Smooth muscle cell (in vitro differentiated cells): ENCODE measurements around the gene MYPN. TPM values are rescaled to one million over a fixed set of nuclear protein-coding genes. Genes with fewer than 3 reads are reported as not detected.

Experiments used
- DNase-seq: peaks from one replicate; lab custom pipeline; 2025; ENCODE audit not compliant: unreplicated experiment; lab: John Stamatoyannopoulos, UW
- H2AFZ ChIP-seq: fragments of 200-600 bp; sonication (generic); 2 replicates; pipeline ENCODE4 v1.6.0; 2016; ENCODE audit warnings: antibody characterized with exemption, low read depth, mild to moderate bottlenecking
- H3F3A ChIP-seq: fragments of 200-600 bp; sonication (generic); 2 replicates; pipeline ENCODE4 v1.6.0; 2017; ENCODE audit warnings: antibody characterized with exemption, low read depth
- H3K27ac ChIP-seq: fragments of 200-600 bp; sonication (generic); 2 replicates; pipeline ENCODE4 v1.5.1; 2016; ENCODE audit warnings: low read depth, mild to moderate bottlenecking
- H3K27me3 ChIP-seq: fragments of 200-600 bp; sonication (generic); 2 replicates; pipeline ENCODE4 v1.6.1; 2016; ENCODE audit warnings: low read depth, mild to moderate bottlenecking
- H3K36me3 ChIP-seq: fragments of 200-600 bp; sonication (generic); 2 replicates; pipeline ENCODE4 v1.5.1; 2016; ENCODE audit warnings: low read depth
- H3K4me1 ChIP-seq: fragments of 200-600 bp; sonication (generic); 2 replicates; pipeline ENCODE4 v1.5.1; 2016; ENCODE audit warnings: low read depth
- H3K4me2 ChIP-seq: fragments of 200-600 bp; sonication (generic); 2 replicates; pipeline ENCODE4 v1.6.0; 2016; ENCODE audit warnings: mild to moderate bottlenecking
- H3K4me3 ChIP-seq: fragments of 200-600 bp; sonication (generic); 2 replicates; pipeline ENCODE4 v1.5.1; 2016; ENCODE audit warnings: mild to moderate bottlenecking
- H3K79me2 ChIP-seq: fragments of 200-600 bp; sonication (generic); 2 replicates; pipeline ENCODE4 v1.6.0; 2016; ENCODE audit warnings: low read depth, mild to moderate bottlenecking
- H3K9ac ChIP-seq: fragments of 200-600 bp; sonication (generic); 2 replicates; pipeline ENCODE4 v1.6.0; 2016; ENCODE audit warnings: low read depth
- H3K9me3 ChIP-seq: fragments of 200-600 bp; sonication (generic); replicated peaks from 2 replicates; pipeline ENCODE4 v1.5.1; 2016; ENCODE audit warnings: low read depth
- H4K20me1 ChIP-seq: fragments of 200-600 bp; sonication (generic); 2 replicates; pipeline ENCODE4 v1.6.0; 2016; ENCODE audit warnings: low read depth
- CTCF ChIP-seq: fragments of 200-600 bp; sonication (generic); IDR thresholded peaks from 2 replicates; pipeline ENCODE4 v1.5.1; 2017; ENCODE audit warnings: borderline replicate concordance, mild to moderate bottlenecking, antibody characterized with exemption; ENCODE audit not compliant: insufficient read depth, poor library complexity, severe bottlenecking
- WGBS: methylation state at CpG from one replicate; pipeline ENCODE4 v1.1.7; 2016; ENCODE audit warnings: low lambda C conversion rate; 5-methylcytosine and 5-hydroxymethylcytosine counted together
- polyA plus RNA-seq: library from polyadenylated mRNA; unstranded; fragments of >200 nt; fragmentation: Nextera tagmentation; extraction: Ambion mirVana; gene quantifications from 2 replicates; pipeline ENCODE4 v1.2.1, GENCODE V29; 2016
- total RNA-seq: library from RNA; depleted of rRNA; stranded (reverse); fragments of >200 nt; gene quantifications from 2 replicates; pipeline ENCODE4 v1.2.3, GENCODE V29; 2014

The MYPN gene
- total and polyA plus RNA-seq, 2 experiments from 2014 or later = 0.03 to 0.13 TPM

- Histone ChIP-seq H3K79me2 (no peaks in the 10 kb centered on the region), H3K9ac (no peak overlapping the region), H3K4me2 (no peak overlapping the region), H2AFZ (no peak overlapping the region), H3K27ac (no peak overlapping the region), H3K4me3 (no peak overlapping the region), H3K9me3 (no peaks in the 10 kb centered on the region), H3K27me3 (no peaks in the 10 kb centered on the region), H4K20me1 (no peaks in the 10 kb centered on the region), H3F3A (no peaks in the 10 kb centered on the region), H3K36me3 (no peaks in the 10 kb centered on the region), H3K4me1 (peaks cover 23% of the 10 kb centered on the region)
- no peak for TF ChIP-seq CTCF
- DNase-seq = no peak
- WGBS = 70% methylated on average over 7 of the region's 7 CpGs
These were observed 141.9 kb downstream of the MYPN start for GRCh38 chr10:68251151-68251550.

DNA sequence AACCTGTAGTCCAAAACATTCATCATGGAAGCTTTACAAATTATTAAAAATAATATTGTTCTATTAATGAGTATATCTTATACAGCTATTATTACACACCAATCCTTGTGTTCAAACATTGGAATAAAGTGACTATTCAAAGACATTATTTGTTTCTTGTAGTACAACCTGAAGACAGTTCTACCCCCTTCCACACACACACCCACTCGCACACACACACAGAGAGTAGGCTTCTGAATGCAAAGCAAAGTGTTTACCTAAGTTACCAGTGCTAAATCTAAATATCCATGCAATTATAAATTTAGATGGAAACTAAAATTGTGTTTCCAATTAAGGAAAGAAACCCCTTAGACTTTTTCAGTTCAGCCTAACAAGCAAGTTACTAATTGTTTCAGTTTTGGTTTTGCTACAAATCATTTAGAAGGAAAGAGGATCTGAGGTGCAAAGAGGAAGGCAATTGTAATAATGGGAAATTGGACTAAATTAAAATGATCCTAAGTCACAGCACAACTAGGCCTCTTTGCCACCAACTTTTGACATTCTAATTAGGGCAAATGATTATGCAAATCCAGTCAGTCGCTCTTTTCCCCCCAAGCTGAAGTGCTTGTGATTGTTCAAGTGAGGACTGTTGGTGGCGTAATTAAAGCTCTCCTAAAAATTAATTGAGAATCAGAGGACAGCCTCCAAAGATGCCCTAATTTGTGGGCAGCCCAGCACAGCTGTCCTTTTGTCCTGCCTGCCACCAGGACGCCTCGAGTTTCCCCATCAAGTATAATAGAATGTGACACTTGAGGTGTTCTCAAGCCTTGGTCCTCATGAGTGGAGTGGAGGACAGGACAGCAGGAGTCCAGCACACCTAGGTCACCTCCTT, 142.6 kb downstream of the MYPN start:
- H3F3A ChIP-seq = no peaks in the 10 kb centered on the region
- TF ChIP-seq CTCF = no peak
- no peaks in the 10 kb centered on the region for H3K27me3 ChIP-seq
- H4K20me1 ChIP-seq = no peaks in the 10 kb centered on the region
- H3K27ac ChIP-seq = no peak overlapping the region
- no peak overlapping the region for H3K4me3 ChIP-seq
- no peak overlapping the region for H2AFZ ChIP-seq
- no peaks in the 10 kb centered on the region for H3K79me2 ChIP-seq
- no peak overlapping the region for H3K9ac ChIP-seq
- H3K4me1 ChIP-seq = peaks cover 23% of the 10 kb centered on the region
- H3K36me3 ChIP-seq = no peaks in the 10 kb centered on the region
- H3K9me3 ChIP-seq = no peaks in the 10 kb centered on the region
- WGBS = 84% methylated on average over 5 of the region's 5 CpGs
- no peak overlapping the region for H3K4me2 ChIP-seq
- DNase-seq = no peak

- Histone ChIP-seq H3K79me2 (no peaks in the 10 kb centered on the region), H3K4me2 (no peak overlapping the region), H3K4me3 (no peak overlapping the region), H3K9ac (no peak overlapping the region), H4K20me1 (no peaks in the 10 kb centered on the region), H3K27ac (no peak overlapping the region), H3K36me3 (no peaks in the 10 kb centered on the region), H3K27me3 (no peaks in the 10 kb centered on the region), H3F3A (no peaks in the 10 kb centered on the region), H2AFZ (no peak overlapping the region), H3K9me3 (no peaks in the 10 kb centered on the region), H3K4me1 (peaks cover 23% of the 10 kb centered on the region)
- WGBS = 71% methylated on average over 1 of the region's 1 CpG
- DNase-seq = no peak
- TF ChIP-seq CTCF = no peak
These were observed 144.1 kb downstream of the MYPN start for GRCh38 chr10:68253346-68253745.
